Endothelial cell of umbilical vein (primary cell): ENCODE results near the gene TENM4. TPM values are rescaled to one million over a fixed set of nuclear protein-coding genes. Genes with fewer than 3 reads are reported as not detected.

Experiments used
- BruUV-seq: library from RNA; stranded (reverse); fragments of 400-500 nt; replicated peaks from 2 replicates; lab custom pipeline; 2021; lab: Mats Ljungman, UMichigan
- CTCF ChIA-PET: fragments of 300-600, 350-600 bp; sonication (Branson Sonifier 250); formaldehyde crosslinking; loops from one replicate; lab custom pipeline; 2021; ENCODE audit warnings: antibody characterized with exemption, inconsistent platforms; lab: Charles Lee
- POLR2A ChIA-PET: fragments of 300-600, 350-600 bp; sonication (Branson Sonifier 250); formaldehyde crosslinking; loops from one replicate; lab custom pipeline; 2021; ENCODE audit warnings: antibody characterized with exemption, inconsistent platforms; lab: Charles Lee
- DNase-seq: peaks from one replicate; pipeline ENCODE4 v3.0.0-alpha.2; 2011; ENCODE audit warnings: low read depth, low spot score
- FAIRE-seq: peaks from 2 replicates; lab custom pipeline; 2011; peaks lifted over from hg19 to GRCh38; lab: Jason Lieb, UNC
- H2AFZ ChIP-seq: 2 replicates; pipeline ENCODE4 v1.6.0; 2012; ENCODE audit warnings: low read depth, low read length, control low read depth, inconsistent platforms
- H3K27ac ChIP-seq: 2 replicates; pipeline ENCODE4 v1.5.1; 2011; ENCODE audit warnings: low read depth, mild to moderate bottlenecking, control low read depth, low read length, moderate library complexity; ENCODE audit not compliant: insufficient read depth
- H3K27me3 ChIP-seq, 2 experiments: 2 replicates each; pipeline versions ENCODE4 v1.6.0 to v1.6.1; 2011; ENCODE audit warnings: low read length in 2 of 2, mixed read lengths in 1 of 2; ENCODE audit not compliant: control insufficient read depth in 2 of 2, insufficient read depth in 2 of 2
- H3K36me3 ChIP-seq, 2 experiments: 2 replicates in 1 of 2; 3 replicates in 1 of 2; pipeline ENCODE4 v1.5.1; 2011; ENCODE audit warnings: low read length in 2 of 2, mild to moderate bottlenecking in 1 of 2, moderate library complexity in 1 of 2; ENCODE audit not compliant: control insufficient read depth in 2 of 2, insufficient read depth in 2 of 2; ENCODE audit errors: extremely low read depth in 1 of 2
- H3K4me1 ChIP-seq: 3 replicates; pipeline ENCODE4 v1.5.1; 2011; ENCODE audit warnings: mild to moderate bottlenecking, low read length; ENCODE audit not compliant: control insufficient read depth, insufficient read depth; ENCODE audit errors: extremely low read depth
- H3K4me2 ChIP-seq: 2 replicates; pipeline ENCODE4 v1.6.1; 2011; ENCODE audit warnings: low read length, control low read depth, mixed read lengths; ENCODE audit not compliant: insufficient read depth
- H3K4me3 ChIP-seq, 3 experiments: fragments of 200-600 bp in 1 of 3; sonication (generic), shearing (Covaris generic) in 1 of 3; replicated peaks in 1 of 3; 2 replicates each; pipeline ENCODE4 v1.5.1; 2011 to 2016; ENCODE audit warnings: control low read depth in 3 of 3, low read length in 3 of 3, mild to moderate bottlenecking in 2 of 3, inconsistent platforms in 1 of 3, low read depth in 1 of 3, moderate library complexity in 1 of 3; ENCODE audit not compliant: insufficient read depth in 1 of 3
- H3K79me2 ChIP-seq: 2 replicates; pipeline ENCODE4 v1.6.0; 2012; ENCODE audit warnings: low read length, inconsistent platforms; ENCODE audit not compliant: control insufficient read depth, insufficient read depth
- H3K9ac ChIP-seq: replicated peaks from 2 replicates; pipeline ENCODE3; 2011; ENCODE audit warnings: low read length, control low read depth; ENCODE audit not compliant: insufficient read depth; ENCODE audit errors: extremely low read depth
- H3K9me1 ChIP-seq: replicated peaks from 3 replicates; pipeline ENCODE4 v1.6.0; 2011; ENCODE audit warnings: mild to moderate bottlenecking, low read length; ENCODE audit not compliant: control insufficient read depth, insufficient read depth; ENCODE audit errors: extremely low read depth
- H3K9me3 ChIP-seq: replicated peaks from 2 replicates; pipeline ENCODE4 v1.5.1; 2012; ENCODE audit warnings: low read length, inconsistent platforms; ENCODE audit not compliant: control insufficient read depth, insufficient read depth
- H4K20me1 ChIP-seq: replicated peaks from 2 replicates; pipeline ENCODE3; 2011; ENCODE audit warnings: mild to moderate bottlenecking, low read length; ENCODE audit not compliant: control insufficient read depth, insufficient read depth; ENCODE audit errors: extremely low read depth
- EZH2 ChIP-seq: IDR thresholded peaks from 2 replicates; pipeline ENCODE4 v1.6.1; 2012; ENCODE audit warnings: borderline replicate concordance, low read depth, mild to moderate bottlenecking, moderate library complexity, low read length, inconsistent platforms; ENCODE audit not compliant: severe bottlenecking
- FOS ChIP-seq: IDR thresholded peaks from 2 replicates; pipeline ENCODE4 v1.6.1; 2011; ENCODE audit warnings: mild to moderate bottlenecking, low read length, moderate library complexity, borderline replicate concordance; ENCODE audit not compliant: insufficient read depth
- GATA2 ChIP-seq: IDR thresholded peaks from 2 replicates; pipeline ENCODE4 v1.7.0; 2011; ENCODE audit warnings: low read depth, mild to moderate bottlenecking, moderate library complexity, mixed read lengths, low read length; ENCODE audit not compliant: insufficient read length, insufficient read depth
- JUN ChIP-seq: IDR thresholded peaks from 2 replicates; pipeline ENCODE4 v1.6.1; 2011; ENCODE audit warnings: borderline replicate concordance, low read depth; ENCODE audit not compliant: insufficient read length, insufficient read depth
- MYC ChIP-seq: IDR thresholded peaks from one replicate; pipeline ENCODE4 v1.6.1; 2011; ENCODE audit warnings: mild to moderate bottlenecking, low read depth, low read length
- POLR2A ChIP-seq: IDR thresholded peaks from 2 replicates; pipeline ENCODE4 v1.6.1; 2012; ENCODE audit warnings: low read depth, mild to moderate bottlenecking, control low read depth, low read length
- POLR2AphosphoS5 ChIP-seq: IDR thresholded peaks from 2 replicates; pipeline ENCODE4 v1.6.1; 2012; ENCODE audit warnings: low read depth, mild to moderate bottlenecking, control low read depth, low read length, moderate library complexity; ENCODE audit not compliant: insufficient read depth
- dilution Hi-C: fragments of 300-500 bp; cut with MboI; formaldehyde crosslinking; loops from one replicate; pipeline ENCODE4 v1.15.0; 2019; ENCODE audit warnings: low sequenced_read_pairs; ENCODE audit not compliant: extremely low pct_ligation_motif_present
- intact Hi-C: fragments of 100-400 bp; cut with micrococcal nuclease; formaldehyde crosslinking; loops from one replicate; pipeline ENCODE4 v1.10.0; 2022
- polyA plus RNA-seq, 4 experiments: library from polyadenylated mRNA; depleted of rRNA in 3 of 4; stranded (reverse) in 3 of 4; unstranded in 1 of 4; fragments of >200 nt; gene quantifications; 2 replicates each; pipeline versions ENCODE4 v1.2.1 to v1.2.3, GENCODE V29; 2011 to 2012; ENCODE audit warnings: missing spikeins in 1 of 4
- total RNA-seq: library from RNA; stranded (reverse); gene quantifications from 2 replicates; pipeline ENCODE4 v1.2.3, GENCODE V29; 2021
- TF ChIP-seq, protein P1 (sequence below): IDR thresholded peaks from 2 replicates; pipeline ENCODE4 v1.6.1; 2011; ENCODE audit not compliant: insufficient read depth, insufficient read length
- TF ChIP-seq, protein P2 (sequence below), 2 donors: IDR thresholded peaks; 1 replicate in 1 of 2; 2 replicates in 1 of 2; pipeline ENCODE4 v1.5.1; 2011; ENCODE audit warnings: low read length in 2 of 2, mild to moderate bottlenecking in 2 of 2, moderate library complexity in 2 of 2, control low read depth in 1 of 2, inconsistent platforms in 1 of 2, low read depth in 1 of 2; ENCODE audit not compliant: insufficient read depth in 1 of 2; ENCODE audit errors: extremely low read depth in 1 of 2

TENM4 gene
- total and polyA plus RNA-seq, 2 donors (not counting 3 experiments of a cell fraction or from before 2014, with no cell fraction given), result 0.06 to 0.27 TPM

DNA sequence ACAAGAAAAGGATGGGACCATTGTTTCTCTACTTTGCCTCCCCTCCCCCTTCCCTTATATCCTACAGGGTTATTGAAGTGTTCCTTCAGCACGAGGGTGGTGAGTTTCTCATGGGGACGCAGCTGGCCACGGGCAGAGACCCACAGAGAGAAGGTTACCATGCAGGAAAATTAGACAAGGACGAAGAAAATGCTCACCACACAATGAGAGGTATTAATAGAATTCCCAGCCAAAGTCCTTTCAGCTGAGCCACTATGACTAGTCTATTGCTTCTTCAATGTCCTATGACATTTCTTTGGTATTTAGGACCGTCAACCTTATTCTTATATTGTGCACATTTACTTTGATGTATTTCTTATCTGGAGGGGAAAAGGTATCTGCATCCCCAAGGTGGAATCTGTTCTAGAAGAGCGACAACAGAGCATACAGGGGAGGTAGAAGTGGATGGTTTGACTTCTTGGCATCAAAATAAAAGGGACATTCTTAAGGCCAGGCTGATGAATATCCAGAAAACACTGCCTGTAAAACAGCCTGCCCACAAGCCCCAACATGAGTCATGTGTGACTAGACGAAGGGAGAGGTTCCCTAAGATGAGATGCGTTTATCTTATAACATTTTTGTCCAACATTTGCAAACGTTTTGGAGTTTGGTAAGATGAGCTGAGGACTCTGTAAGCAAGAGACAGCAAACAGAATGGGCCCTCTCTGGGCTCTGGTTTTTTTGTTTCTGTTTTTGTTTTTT is 656.3 kb downstream of the TENM4 start:
- no peaks in the 10 kb centered on the region for H3K9me3 ChIP-seq
- POLR2A ChIA-PET, result no interaction called here
- BruUV-seq, result no TSS peak
- dilution Hi-C loops (no loop called here), intact Hi-C loops (no loop called here)
- no peak overlapping the region for H3K4me2 ChIP-seq
- TF ChIP-seq JUN (no peak), MYC (no peak), POLR2AphosphoS5 (no peak), EZH2 (no peak)
- TF ChIP-seq, protein P1, sequence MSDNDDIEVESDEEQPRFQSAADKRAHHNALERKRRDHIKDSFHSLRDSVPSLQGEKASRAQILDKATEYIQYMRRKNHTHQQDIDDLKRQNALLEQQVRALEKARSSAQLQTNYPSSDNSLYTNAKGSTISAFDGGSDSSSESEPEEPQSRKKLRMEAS, result no peak
- H3K9ac ChIP-seq, result no peak overlapping the region
- DNase-seq, result no peak
- no peaks in the 10 kb centered on the region for H3K27me3 ChIP-seq
- H3K9me1 ChIP-seq, result no peaks in the 10 kb centered on the region
- no peaks in the 10 kb centered on the region for H4K20me1 ChIP-seq
- CTCF ChIA-PET, result interaction anchor here (1.4 kb wide), 1 partner anchor 316 kb away, joined by 4 read pairs; no protein-coding TSS in a partner anchor
- no peaks in the 10 kb centered on the region for H3K79me2 ChIP-seq
- no peaks in the 10 kb centered on the region for H3K36me3 ChIP-seq
- H3K27ac ChIP-seq, result no peak overlapping the region
- no peak for FAIRE-seq
- no peak overlapping the region for H2AFZ ChIP-seq
- no peak overlapping the region for H3K4me3 ChIP-seq
- no peaks in the 10 kb centered on the region for H3K4me1 ChIP-seq

DNA sequence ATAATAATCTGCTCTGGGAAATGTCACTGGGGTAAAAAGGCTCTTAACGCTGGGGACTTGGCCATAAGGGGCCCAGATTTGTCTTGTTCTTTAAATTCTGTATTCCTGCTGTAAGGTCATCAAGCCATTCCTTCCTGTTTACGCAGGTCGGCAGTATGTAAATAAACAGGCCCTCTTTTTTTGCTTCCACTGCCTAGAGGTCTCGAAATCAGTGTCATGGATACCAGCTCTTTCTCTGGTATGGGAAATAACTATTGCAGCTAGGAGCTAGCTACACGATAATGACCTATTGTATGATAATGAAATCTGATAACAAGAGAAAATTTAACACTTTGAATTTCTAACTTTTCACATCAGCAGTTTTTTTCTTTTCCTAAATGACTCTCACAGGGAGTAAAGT is 657.0 kb downstream of the TENM4 start:
- no peak for DNase-seq
- no peaks in the 10 kb centered on the region for H3K27me3 ChIP-seq
- no peaks in the 10 kb centered on the region for H4K20me1 ChIP-seq
- no peak overlapping the region for H3K27ac ChIP-seq
- BruUV-seq, result no TSS peak
- H3K9me3 ChIP-seq, result no peaks in the 10 kb centered on the region
- no peak overlapping the region for H3K4me3 ChIP-seq
- POLR2A ChIA-PET, result no interaction called here
- CTCF ChIA-PET, result no interaction called here
- no peaks in the 10 kb centered on the region for H3K79me2 ChIP-seq
- H3K9me1 ChIP-seq, result no peaks in the 10 kb centered on the region
- H3K9ac ChIP-seq, result no peak overlapping the region
- intact Hi-C loops, result no loop called here
- no peaks in the 10 kb centered on the region for H3K4me1 ChIP-seq
- no peak overlapping the region for H3K4me2 ChIP-seq
- no peak for TF ChIP-seq POLR2A
- TF ChIP-seq GATA2, result no peak
- no peak for TF ChIP-seq POLR2AphosphoS5
- TF ChIP-seq MYC, result no peak
- no peak for TF ChIP-seq FOS
- TF ChIP-seq, protein P1, result no peak
- TF ChIP-seq JUN, result no peak
- no peak for TF ChIP-seq EZH2
- TF ChIP-seq, protein P2, sequence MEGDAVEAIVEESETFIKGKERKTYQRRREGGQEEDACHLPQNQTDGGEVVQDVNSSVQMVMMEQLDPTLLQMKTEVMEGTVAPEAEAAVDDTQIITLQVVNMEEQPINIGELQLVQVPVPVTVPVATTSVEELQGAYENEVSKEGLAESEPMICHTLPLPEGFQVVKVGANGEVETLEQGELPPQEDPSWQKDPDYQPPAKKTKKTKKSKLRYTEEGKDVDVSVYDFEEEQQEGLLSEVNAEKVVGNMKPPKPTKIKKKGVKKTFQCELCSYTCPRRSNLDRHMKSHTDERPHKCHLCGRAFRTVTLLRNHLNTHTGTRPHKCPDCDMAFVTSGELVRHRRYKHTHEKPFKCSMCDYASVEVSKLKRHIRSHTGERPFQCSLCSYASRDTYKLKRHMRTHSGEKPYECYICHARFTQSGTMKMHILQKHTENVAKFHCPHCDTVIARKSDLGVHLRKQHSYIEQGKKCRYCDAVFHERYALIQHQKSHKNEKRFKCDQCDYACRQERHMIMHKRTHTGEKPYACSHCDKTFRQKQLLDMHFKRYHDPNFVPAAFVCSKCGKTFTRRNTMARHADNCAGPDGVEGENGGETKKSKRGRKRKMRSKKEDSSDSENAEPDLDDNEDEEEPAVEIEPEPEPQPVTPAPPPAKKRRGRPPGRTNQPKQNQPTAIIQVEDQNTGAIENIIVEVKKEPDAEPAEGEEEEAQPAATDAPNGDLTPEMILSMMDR (IDR thresholded peaks at IDR 0.05; ENCODE audit: extremely low read depth in 1 of 2, insufficient read depth in 1 of 2, low read depth in 1 of 2, low read length in 2 of 2), result no peak
- dilution Hi-C loops, result no loop called here
- H3K36me3 ChIP-seq, result no peaks in the 10 kb centered on the region
- no peak overlapping the region for H2AFZ ChIP-seq
- FAIRE-seq, result no peak
